HAP-1 (cell line): ENCODE data around the gene GATA6.

ENCODE experiments used
- DNase-seq, 2 experiments: peaks; one replicate each; pipeline ENCODE4 v3.0.0-alpha.2; 2016 to 2020; ENCODE audit warnings: low spot score in 2 of 2
- H3K27me3 ChIP-seq: fragments of 250-450 bp; sonication (Bioruptor Pico); 2 replicates; pipeline ENCODE4 v1.5.1; 2020; ENCODE audit warnings: low read depth, mild to moderate bottlenecking, moderate library complexity
- H3K36me3 ChIP-seq: fragments of 250-450 bp; sonication (Bioruptor Pico); replicated peaks from 2 replicates; pipeline ENCODE4 v1.5.1; 2020; ENCODE audit warnings: mild to moderate bottlenecking
- H3K4me1 ChIP-seq: fragments of 250-450 bp; sonication (Bioruptor Pico); 2 replicates; pipeline ENCODE4 v1.5.1; 2020; ENCODE audit warnings: mild to moderate bottlenecking
- H3K4me3 ChIP-seq: fragments of 250-450 bp; sonication (Bioruptor Pico); 2 replicates; pipeline ENCODE4 v1.5.1; 2020; ENCODE audit warnings: mild to moderate bottlenecking, moderate library complexity
- H3K9me3 ChIP-seq: fragments of 250-450 bp; sonication (Bioruptor Pico); 2 replicates; pipeline ENCODE4 v1.5.1; 2020; ENCODE audit warnings: mild to moderate bottlenecking, moderate library complexity
- in situ Hi-C: fragments of 300-500 bp; cut with MboI; formaldehyde crosslinking; loops from 3 replicates; pipeline ENCODE4 v1.14.3; 2020; ENCODE audit warnings: low sequenced_read_pairs, inconsistent platforms, mixed read lengths

Gene GATA6

GRCh38 chr18:22170421-22171257, 1.2 kb downstream of the GATA6 start:
- DNase-seq: peak in 1 of 2 experiments; percentile 53
- H3K36me3 ChIP-seq: no peaks in the 10 kb centered on the region
- peak overlapping the region; percentile 47 for H3K4me3 ChIP-seq
- no peaks in the 10 kb centered on the region; the same call in 1 of the 2 replicates for H3K4me1 ChIP-seq
- no peaks in the 10 kb centered on the region for H3K9me3 ChIP-seq
- in situ Hi-C loops: no loop called here
- H3K27me3 ChIP-seq: peaks cover 27% of the 10 kb centered on the region

- H3K27me3 ChIP-seq: peaks cover 27% of the 10 kb centered on the region
- no peak overlapping the region for H3K4me3 ChIP-seq
- no peak for DNase-seq
- no peaks in the 10 kb centered on the region; the same call in 1 of the 2 replicates for H3K4me1 ChIP-seq
- no peaks in the 10 kb centered on the region for H3K36me3 ChIP-seq
- no peaks in the 10 kb centered on the region for H3K9me3 ChIP-seq
- in situ Hi-C loops: no loop called here
Measured at GRCh38 chr18:22171258-22172119, 2.1 kb downstream of the GATA6 start.

- no peak for DNase-seq
- no peaks in the 10 kb centered on the region; the same call in 1 of the 2 replicates for H3K4me1 ChIP-seq
- in situ Hi-C loops: no loop called here
- no peaks in the 10 kb centered on the region for H3K9me3 ChIP-seq
- no peaks in the 10 kb centered on the region for H3K36me3 ChIP-seq
- no peak overlapping the region for H3K4me3 ChIP-seq
- H3K27me3 ChIP-seq: peaks cover 21% of the 10 kb centered on the region
Measured at GRCh38 chr18:22172120-22172582, 2.8 kb downstream of the GATA6 start.

- Histone ChIP-seq H3K9me3 (no peaks in the 10 kb centered on the region), H3K4me1 (no peaks in the 10 kb centered on the region; the same call in 1 of the 2 replicates), H3K4me3 (no peak overlapping the region), H3K27me3 (peaks cover 16% of the 10 kb centered on the region), H3K36me3 (no peaks in the 10 kb centered on the region)
- in situ Hi-C loops: no loop called here
- DNase-seq: no peak
Measured at GRCh38 chr18:22172594-22173049, 3.2 kb downstream of the GATA6 start.

GRCh38 chr18:22173221-22173927, 4.0 kb downstream of the GATA6 start:
- Histone ChIP-seq H3K27me3 (peaks cover 10% of the 10 kb centered on the region), H3K4me3 (no peak overlapping the region), H3K9me3 (no peaks in the 10 kb centered on the region), H3K4me1 (peaks cover 3% of the 10 kb centered on the region; the same call in 1 of the 2 replicates), H3K36me3 (no peaks in the 10 kb centered on the region)
- in situ Hi-C loops: no loop called here
- DNase-seq: no peak

GRCh38 chr18:22173928-22174301, 4.5 kb downstream of the GATA6 start:
- H3K4me1 ChIP-seq: peaks cover 4% of the 10 kb centered on the region; the same call in 1 of the 2 replicates
- H3K4me3 ChIP-seq: no peak overlapping the region
- H3K9me3 ChIP-seq: no peaks in the 10 kb centered on the region
- H3K36me3 ChIP-seq: no peaks in the 10 kb centered on the region
- DNase-seq: no peak
- H3K27me3 ChIP-seq: peaks cover 8% of the 10 kb centered on the region
- in situ Hi-C loops: no loop called here

GRCh38 chr18:22174341-22175145, 5.2 kb downstream of the GATA6 start:
- no peaks in the 10 kb centered on the region for H3K9me3 ChIP-seq
- peaks cover 4% of the 10 kb centered on the region; the same call in 1 of the 2 replicates for H3K4me1 ChIP-seq
- no peaks in the 10 kb centered on the region for H3K36me3 ChIP-seq
- in situ Hi-C loops: no loop called here
- H3K27me3 ChIP-seq: peaks cover 14% of the 10 kb centered on the region
- H3K4me3 ChIP-seq: no peak overlapping the region
- DNase-seq: no peak

GRCh38 chr18:22175346-22175745, 6.0 kb downstream of the GATA6 start:
- no peak for DNase-seq
- in situ Hi-C loops: no loop called here
- Histone ChIP-seq H3K36me3 (no peaks in the 10 kb centered on the region), H3K4me1 (peaks cover 4% of the 10 kb centered on the region; the same call in 1 of the 2 replicates), H3K9me3 (no peaks in the 10 kb centered on the region), H3K4me3 (no peak overlapping the region), H3K27me3 (peaks cover 18% of the 10 kb centered on the region)

- DNase-seq: no peak
- Histone ChIP-seq H3K4me1 (peaks cover 4% of the 10 kb centered on the region; the same call in 1 of the 2 replicates), H3K9me3 (no peaks in the 10 kb centered on the region), H3K36me3 (no peaks in the 10 kb centered on the region), H3K27me3 (peaks cover 20% of the 10 kb centered on the region), H3K4me3 (no peak overlapping the region)
- in situ Hi-C loops: no loop called here
Measured at GRCh38 chr18:22176420-22177326, 7.3 kb downstream of the GATA6 start.

- in situ Hi-C loops: no loop called here
- no peaks in the 10 kb centered on the region for H3K36me3 ChIP-seq
- no peak overlapping the region for H3K4me3 ChIP-seq
- no peaks in the 10 kb centered on the region for H3K9me3 ChIP-seq
- DNase-seq: no peak
- H3K4me1 ChIP-seq: peaks cover 4% of the 10 kb centered on the region; the same call in 1 of the 2 replicates
- peaks cover 20% of the 10 kb centered on the region for H3K27me3 ChIP-seq
Measured at GRCh38 chr18:22177327-22177871, 8.0 kb downstream of the GATA6 start.

- peaks cover 4% of the 10 kb centered on the region; the same call in 1 of the 2 replicates for H3K4me1 ChIP-seq
- no peak overlapping the region for H3K4me3 ChIP-seq
- no peak for DNase-seq
- H3K27me3 ChIP-seq: peaks cover 20% of the 10 kb centered on the region
- no peaks in the 10 kb centered on the region for H3K9me3 ChIP-seq
- H3K36me3 ChIP-seq: no peaks in the 10 kb centered on the region
- in situ Hi-C loops: no loop called here
Measured at GRCh38 chr18:22179174-22179573, 9.8 kb downstream of the GATA6 start.

GRCh38 chr18:22179631-22180030, 10.2 kb downstream of the GATA6 start:
- Histone ChIP-seq H3K36me3 (no peaks in the 10 kb centered on the region), H3K27me3 (peaks cover 20% of the 10 kb centered on the region), H3K4me3 (no peak overlapping the region), H3K4me1 (peaks cover 8% of the 10 kb centered on the region; the same call in 1 of the 2 replicates), H3K9me3 (no peaks in the 10 kb centered on the region)
- no peak for DNase-seq
- in situ Hi-C loops: no loop called here
